ENCODE data around the gene BCL11A.

BCL11A gene

GRCh38 chr2:60500861-60501260, 52.6 kb downstream of the BCL11A start:
- no peak for DNase-seq

- DNase-seq, result no peak
Observed at GRCh38 chr2:60499651-60500265, 53.7 kb downstream of the BCL11A start.

GRCh38 chr2:60498816-60499429, 54.5 kb downstream of the BCL11A start:
- DNase-seq, result no peak

- DNase-seq, result no peak
Observed at GRCh38 chr2:60498127-60498815, 55.2 kb downstream of the BCL11A start.

- no peak for DNase-seq
Observed at GRCh38 chr2:60497500-60497899, 56.0 kb downstream of the BCL11A start.

GRCh38 chr2:60496956-60497355, 56.5 kb downstream of the BCL11A start:
- DNase-seq, result no peak

GRCh38 chr2:60496475-60496874, 57.0 kb downstream of the BCL11A start:
- no peak for DNase-seq

GRCh38 chr2:60495041-60495625, 58.3 kb downstream of the BCL11A start:
- no peak for DNase-seq

GRCh38 chr2:60493804-60494387, 59.6 kb downstream of the BCL11A start:
- no peak for DNase-seq

GRCh38 chr2:60492548-60492947, 60.9 kb downstream of the BCL11A start:
- DNase-seq, result no peak

GRCh38 chr2:60490848-60491247, 62.6 kb downstream of the BCL11A start:
- no peak for DNase-seq

- no peak for DNase-seq
Observed at GRCh38 chr2:60490441-60490840, 63.0 kb downstream of the BCL11A start.

GRCh38 chr2:60489289-60489688, 64.2 kb downstream of the BCL11A start:
- no peak for DNase-seq

GRCh38 chr2:60488291-60488690, 65.2 kb downstream of the BCL11A start:
- DNase-seq, result no peak

- no peak for DNase-seq
Observed at GRCh38 chr2:60487174-60487573, 66.3 kb downstream of the BCL11A start.

- no peak for DNase-seq
Observed at GRCh38 chr2:60486551-60486950, 66.9 kb downstream of the BCL11A start.

GRCh38 chr2:60486067-60486466, 67.4 kb downstream of the BCL11A start:
- DNase-seq, result no peak

GRCh38 chr2:60485550-60485949, 67.9 kb downstream of the BCL11A start:
- DNase-seq, result no peak

- no peak for DNase-seq
Observed at GRCh38 chr2:60485055-60485454, 68.4 kb downstream of the BCL11A start.

- DNase-seq, result no peak
Observed at GRCh38 chr2:60484133-60484645, 69.3 kb downstream of the BCL11A start.

GRCh38 chr2:60483401-60483800, 70.1 kb downstream of the BCL11A start:
- DNase-seq, result no peak

- DNase-seq, result no peak
Observed at GRCh38 chr2:60482222-60482621, 71.2 kb downstream of the BCL11A start.

GRCh38 chr2:60481257-60481656, 72.2 kb downstream of the BCL11A start:
- DNase-seq, result no peak
